Body of pancreas (tissue), 4 donors: ENCODE results near the gene MYLK.

Experiments used
- CTCF ChIP-seq, 7 experiments: fragments of 450-650 bp in 4 of 7; fragments of 200-600 bp in 3 of 7; sonication (generic) in 3 of 7; IDR thresholded peaks; one replicate each; pipeline ENCODE4 v1.5.1; 2016 to 2019; ENCODE audit warnings: antibody characterized with exemption in 7 of 7
- POLR2A ChIP-seq, 3 donors: fragments of 450-650 bp; IDR thresholded peaks; one replicate each; pipeline ENCODE4 v1.6.1; 2016; ENCODE audit warnings: antibody characterized with exemption in 3 of 3, mild to moderate bottlenecking in 2 of 3

- no peak for TF ChIP-seq CTCF (IDR thresholded peaks at IDR 0.05)
- TF ChIP-seq POLR2A (IDR thresholded peaks at IDR 0.05) = no peak
These were observed 315.3 kb downstream of the MYLK start for GRCh38 chr3:123568875-123569274.
